GM21360 (cell line): ENCODE results near the gene ECI2.

ENCODE experiments used
- ATAC-seq: cut with Tn5 transposase; IDR thresholded peaks from one replicate; pipeline ENCODE4 v1.9.1; 2021; ENCODE audit warnings: mild to moderate bottlenecking, moderate library complexity; ENCODE audit not compliant: unreplicated experiment

ECI2 gene, protein sequence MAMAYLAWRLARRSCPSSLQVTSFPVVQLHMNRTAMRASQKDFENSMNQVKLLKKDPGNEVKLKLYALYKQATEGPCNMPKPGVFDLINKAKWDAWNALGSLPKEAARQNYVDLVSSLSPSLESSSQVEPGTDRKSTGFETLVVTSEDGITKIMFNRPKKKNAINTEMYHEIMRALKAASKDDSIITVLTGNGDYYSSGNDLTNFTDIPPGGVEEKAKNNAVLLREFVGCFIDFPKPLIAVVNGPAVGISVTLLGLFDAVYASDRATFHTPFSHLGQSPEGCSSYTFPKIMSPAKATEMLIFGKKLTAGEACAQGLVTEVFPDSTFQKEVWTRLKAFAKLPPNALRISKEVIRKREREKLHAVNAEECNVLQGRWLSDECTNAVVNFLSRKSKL

DNA sequence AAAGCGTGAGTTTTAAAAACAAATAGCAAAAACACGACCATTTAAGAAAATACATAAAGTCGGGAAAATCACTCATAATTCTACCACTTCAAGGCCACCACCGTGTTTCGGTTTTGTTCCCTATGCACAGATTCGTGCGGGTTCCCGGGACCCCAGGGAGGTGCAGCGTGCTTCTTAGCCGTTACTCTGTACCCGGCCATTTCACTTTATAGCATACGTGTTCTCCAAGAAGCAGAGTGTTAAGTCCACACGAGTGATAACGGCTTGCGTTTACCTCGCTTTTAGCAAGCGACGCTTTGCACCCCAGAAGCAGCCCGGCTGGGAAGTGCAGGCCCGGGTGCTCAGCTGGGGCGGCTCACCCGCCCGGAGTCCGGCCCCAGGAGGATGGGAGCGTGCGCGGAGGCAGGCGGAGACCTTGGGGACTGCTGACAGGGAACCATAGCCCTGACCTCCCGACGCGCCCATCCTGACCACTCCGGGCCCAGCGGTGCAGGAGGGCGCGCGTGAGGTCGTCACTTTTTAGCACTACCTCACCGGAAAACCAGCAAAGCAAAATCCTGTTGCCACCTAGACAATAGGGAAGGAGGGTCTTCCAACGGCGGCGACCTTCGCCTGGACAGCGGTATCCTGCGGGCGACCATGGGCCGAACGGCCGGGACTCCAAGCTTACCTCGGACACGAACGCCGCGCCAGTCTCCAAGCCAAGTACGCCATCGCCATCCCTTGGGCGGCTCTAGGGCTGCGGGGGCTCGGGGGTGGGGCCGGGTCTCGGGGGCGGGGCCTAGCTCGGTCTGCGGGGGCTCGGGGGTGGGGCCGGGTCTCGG, at the start of gene ECI2:
TSS of gene ECI2 (minus strand) at position 735 of the 824 bp plus-strand sequence. CDS start at position 720, 15 bp downstream.
- peak; percentile 39 for ATAC-seq

DNA sequence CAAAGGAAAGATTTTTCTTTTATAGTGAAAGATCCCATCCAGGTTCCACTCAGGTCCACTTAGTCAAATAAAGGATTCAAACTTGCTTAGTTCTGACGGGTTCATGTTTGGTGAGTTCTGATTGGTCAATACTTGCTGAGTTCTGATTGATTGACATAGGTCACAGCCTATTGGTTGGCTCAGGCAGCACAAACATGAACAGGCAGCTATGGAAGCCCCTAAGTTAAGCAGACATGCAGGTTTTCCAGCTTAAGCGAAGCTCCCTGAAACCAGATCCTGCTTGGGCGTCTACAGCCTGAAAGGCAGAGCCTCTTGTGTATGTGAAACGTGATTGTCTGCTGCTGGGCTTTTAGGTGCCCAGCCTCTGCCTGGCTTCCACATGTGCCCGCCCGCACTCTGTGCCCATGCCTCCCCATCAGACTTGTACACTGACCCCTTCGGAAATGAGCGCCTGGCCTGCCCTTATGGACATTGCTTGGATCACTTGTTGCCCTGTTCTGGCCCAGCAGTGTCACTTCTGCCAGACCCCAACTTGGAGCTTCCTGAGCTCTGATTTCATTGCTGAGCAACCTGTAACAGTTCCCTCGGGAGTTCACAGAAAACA, 45.4 kb upstream of the ECI2 start:
- no peak for ATAC-seq

DNA sequence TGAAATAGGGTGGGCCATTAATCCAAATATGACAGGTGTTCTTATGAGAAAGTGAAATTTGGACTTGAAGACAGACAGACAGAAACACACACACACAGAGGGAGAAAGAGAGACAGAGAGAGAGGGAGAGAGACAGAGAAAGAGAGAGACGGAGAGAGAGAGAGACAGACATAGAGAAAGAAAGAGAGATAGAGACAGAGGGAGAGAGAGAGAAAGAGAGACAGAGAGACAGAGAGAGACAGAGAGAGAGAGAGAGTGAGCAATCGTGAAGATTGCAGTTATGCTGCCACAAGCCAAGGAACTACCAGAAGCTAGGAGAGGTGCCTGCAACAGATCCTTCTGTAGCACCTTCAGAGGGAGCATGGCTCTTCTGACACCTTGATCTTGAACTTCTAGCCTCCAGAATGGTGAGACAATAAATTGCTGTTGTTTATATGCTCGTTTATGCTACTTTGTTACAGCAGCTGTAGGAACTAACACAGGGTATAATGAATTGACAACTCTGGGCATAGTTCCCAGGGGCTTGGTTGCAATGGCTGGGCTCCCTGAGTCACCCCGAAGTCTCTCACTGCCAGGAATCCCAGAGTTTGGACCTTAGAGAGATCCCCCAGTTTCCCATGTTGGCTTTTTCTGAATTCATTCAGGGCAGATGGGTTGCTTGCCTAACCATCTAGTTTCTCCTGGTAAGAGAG, 44.7 kb upstream of the ECI2 start:
- ATAC-seq = no peak

DNA sequence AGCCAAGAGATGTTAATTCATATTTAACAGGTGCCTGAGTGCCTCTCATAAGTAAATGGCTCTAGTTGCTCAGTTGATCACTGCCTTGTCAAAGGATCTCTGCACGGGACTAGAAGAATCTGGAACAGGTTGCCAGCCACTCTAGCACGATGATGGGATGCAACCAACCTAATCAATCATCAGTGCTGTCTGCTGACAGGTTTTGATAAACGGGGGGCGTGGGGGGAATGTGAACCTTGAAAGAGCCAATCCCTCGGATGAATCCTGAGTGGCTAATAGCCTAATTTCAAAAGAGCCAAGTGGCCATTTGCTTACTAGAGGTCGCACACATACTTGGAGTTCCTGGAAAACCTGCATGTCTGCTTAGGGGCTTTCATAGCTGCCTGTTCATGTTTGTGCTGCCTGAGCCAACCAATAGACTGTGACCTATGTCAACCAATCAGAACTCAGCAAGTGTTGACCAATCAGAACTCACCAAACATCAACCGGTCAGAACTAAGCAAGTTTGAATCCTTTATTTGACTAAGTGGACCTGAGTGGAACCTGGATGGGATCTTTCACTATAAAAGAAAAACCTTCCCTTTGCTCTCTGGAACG, 43.5 kb upstream of the ECI2 start:
- ATAC-seq = no peak

DNA sequence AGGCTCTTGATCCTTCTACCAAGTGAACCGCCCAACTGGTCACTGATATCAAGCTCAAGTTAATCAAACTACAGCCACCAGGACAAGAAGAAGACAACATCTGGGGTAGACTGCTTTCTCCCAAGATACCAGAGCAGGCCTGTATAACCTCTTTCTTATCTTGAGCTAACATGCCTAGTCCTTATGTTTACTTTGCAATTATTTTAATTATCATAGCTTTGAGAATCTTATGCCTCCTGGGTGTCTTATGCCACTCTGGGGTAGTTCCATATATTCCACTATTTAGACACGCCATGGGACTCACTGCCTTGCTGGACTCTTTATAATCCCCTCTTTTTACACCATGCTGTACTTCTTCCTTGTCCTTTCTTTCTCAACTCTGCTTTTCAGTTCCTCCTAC, 41.5 kb upstream of the ECI2 start:
- ATAC-seq = no peak

DNA sequence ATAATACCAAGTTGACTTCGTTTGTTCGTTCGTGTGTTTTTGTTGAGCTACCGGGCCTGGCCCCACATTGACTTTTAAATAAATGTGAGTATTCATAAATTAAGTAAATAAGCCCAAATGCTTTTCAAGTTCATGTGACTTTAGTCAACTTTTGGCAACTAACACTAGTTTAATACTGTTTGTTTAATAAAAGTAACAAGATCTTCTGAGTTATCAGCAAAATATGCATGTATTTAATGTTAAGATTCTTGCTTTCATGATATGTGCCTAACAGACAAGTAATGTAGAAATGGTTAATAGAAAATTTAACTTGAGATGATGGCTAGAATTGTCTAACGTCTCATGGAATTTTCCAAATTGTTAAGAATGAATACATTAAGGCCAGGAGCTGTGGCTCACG, 38.7 kb upstream of the ECI2 start:
- ATAC-seq = no peak

DNA sequence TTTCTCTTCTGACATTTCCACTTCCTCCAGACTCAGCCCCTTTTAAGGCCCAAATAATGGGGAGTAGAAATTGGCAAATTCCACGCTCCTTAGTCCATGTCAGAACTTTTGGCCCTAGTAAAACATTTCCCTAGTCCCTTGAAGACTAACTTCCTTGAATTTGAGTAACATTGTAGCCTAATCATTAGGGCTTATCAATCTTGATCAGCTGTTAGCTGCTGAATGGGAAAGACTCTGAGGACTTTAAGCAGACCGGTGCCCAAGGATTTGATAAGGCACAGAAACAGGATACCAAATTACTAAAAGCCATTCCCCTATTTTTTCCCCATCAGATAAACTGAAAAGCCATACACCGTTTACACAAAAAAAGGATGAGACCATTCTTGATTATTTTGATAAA, 37.0 kb upstream of the ECI2 start:
- no peak for ATAC-seq

DNA sequence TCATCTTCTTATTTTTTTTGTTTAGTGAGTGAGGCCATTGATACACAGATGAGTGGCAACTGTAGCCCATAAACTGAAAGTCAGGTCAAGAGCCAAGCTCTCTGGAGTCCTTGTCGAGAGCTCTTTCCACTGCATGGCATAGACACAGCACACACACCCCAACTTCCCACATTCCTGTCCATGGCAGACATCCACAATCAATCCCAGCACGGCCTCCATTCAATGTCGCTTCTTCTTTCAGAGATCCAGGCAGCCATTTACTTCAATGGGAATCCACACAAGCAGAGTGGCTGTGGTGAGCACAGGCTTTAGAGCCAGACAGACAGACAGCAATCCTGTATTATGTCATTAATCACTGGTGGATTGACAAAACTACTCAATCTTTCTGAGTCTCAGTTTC, 34.9 kb upstream of the ECI2 start:
- ATAC-seq = no peak

DNA sequence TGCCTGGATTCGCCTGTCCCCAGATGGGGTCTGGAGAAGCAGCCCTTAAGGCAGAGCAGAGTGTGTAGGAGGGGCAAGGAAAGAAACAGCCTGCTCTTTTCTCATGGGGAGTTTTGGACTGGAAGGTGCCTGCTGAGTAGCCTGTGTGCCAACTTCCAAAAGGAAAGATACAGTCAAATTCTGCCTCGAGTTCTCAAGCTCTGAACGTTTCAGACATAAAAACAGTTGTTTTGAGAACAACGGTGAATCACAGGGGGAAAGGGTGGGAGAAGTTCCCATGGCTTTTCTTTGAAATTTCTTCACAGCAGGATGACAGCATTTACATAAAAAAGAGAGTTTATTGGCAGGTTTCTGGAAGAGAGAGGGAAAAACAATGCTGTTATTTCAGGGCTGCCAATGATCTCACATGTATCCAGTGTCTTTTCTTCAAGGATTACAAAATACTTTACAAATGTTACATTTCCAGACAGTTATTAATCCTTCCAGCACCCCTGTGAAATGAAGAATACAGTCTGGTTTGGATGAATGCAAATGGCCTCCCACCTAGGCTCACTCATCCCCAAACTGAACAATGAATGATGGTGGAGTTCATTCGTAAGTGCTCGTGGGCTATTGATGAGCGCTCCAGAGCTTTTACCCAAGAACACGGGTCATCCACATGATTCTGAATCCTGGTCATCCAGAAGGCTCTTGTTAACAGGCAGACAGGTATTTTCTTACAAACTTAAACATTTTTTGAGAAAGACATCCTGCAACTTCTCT, 33.8 kb upstream of the ECI2 start:
- no peak for ATAC-seq

DNA sequence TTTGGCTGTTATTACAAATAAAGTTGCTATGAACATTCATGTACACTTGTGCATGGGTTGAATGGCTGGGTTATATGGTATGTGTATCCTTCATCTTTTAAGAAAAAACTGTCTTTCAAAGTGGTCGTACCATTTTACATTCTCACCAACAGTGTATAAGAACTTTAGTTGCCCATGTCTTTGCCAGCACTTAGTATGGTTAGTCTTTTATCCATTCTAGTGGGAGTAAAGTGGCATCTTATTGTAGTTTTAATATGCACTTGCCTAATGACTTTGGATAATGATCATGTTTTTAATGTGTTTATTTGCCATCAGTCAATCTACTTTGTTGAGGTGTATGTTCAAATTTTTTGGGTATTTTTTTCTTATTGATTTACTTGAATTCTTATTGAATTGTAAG, 32.5 kb upstream of the ECI2 start:
- ATAC-seq = no peak

DNA sequence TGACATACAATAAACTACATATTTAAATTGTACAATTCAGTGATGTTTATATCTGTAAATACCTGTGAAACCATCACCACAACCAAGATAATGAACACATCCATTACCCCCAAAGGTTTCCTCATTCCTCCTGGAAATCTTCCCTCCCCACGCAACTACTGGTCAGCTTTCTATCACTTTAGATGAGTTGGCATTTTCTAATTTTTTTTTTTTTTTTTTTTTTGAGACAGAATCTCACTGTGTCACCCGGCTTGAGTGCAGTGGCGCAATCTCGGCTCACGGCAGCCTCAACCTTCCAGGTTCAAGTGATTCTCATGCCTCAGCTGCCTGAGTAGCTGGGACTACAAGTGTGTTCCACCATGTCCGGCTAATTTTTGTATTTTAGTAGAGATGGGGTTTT, 31.7 kb upstream of the ECI2 start:
- no peak for ATAC-seq

DNA sequence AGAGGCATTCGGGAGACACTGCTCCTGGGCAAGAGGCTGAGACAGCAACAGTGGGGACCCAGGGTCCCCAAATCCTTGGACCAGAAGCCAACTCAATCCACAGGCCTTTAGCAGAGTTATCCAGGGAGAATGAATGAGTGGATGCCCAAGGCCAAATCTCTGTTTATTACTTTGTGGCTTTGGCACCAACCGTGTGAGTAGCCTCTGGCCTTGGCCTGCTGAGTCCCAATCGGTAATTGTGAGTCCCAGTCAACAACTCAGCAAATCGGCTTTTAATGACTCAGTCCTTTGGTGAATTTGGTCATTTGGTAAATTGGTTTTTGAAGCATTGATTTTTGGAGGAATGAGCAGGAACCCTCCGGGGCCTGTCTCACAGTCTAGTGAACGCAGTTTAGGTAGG, 29.1 kb upstream of the ECI2 start:
- ATAC-seq = no peak

DNA sequence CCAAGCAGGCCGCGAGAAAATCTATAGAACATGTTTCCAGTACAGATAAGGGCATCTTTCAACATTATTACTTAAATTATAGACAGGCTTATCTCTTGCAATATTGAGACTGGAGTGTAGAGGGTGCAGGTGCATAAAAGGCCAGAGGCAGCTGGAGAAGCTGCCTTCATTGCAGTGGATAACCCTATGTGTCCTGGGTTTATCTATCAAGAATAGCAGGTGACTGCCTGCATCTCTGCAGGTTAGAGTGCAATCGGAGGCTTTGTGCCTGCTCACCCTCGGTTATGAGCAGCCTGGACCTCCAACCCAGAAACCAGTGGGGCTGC, 28.7 kb upstream of the ECI2 start:
- no peak for ATAC-seq

DNA sequence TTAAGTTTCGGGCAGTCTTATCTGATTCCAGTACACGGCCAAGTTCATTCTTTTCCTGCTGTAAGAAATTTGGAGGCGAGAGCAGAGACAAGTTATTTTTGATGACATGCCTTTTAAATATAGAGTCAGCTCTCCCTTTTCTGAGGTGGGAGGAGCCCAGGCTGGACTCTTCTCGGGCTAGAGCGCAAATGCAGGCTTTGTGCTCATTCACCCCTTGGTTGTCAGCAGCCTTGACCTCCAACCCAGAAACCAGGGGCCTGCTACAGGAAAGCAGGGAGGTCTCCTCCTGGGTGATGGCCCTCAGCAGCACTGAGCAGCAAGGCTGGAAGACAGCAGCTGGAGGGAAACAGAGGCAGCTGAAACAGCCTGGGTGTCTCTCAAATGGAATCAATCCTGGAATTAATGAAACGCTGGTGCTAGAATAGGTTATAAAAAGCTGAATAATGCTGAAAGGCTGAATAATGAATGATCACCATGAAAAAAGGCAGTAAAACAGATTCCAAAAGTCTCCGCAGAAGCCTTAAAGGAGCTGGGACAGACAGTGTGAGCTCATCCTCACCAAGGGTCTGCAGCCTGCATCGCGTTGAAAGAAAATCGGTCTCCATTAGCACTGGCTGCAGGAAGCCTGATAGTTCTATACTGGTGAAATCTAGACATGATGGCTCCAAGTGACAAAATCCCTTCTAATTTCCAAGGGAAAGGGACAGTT, 28.2 kb upstream of the ECI2 start:
- no peak for ATAC-seq

DNA sequence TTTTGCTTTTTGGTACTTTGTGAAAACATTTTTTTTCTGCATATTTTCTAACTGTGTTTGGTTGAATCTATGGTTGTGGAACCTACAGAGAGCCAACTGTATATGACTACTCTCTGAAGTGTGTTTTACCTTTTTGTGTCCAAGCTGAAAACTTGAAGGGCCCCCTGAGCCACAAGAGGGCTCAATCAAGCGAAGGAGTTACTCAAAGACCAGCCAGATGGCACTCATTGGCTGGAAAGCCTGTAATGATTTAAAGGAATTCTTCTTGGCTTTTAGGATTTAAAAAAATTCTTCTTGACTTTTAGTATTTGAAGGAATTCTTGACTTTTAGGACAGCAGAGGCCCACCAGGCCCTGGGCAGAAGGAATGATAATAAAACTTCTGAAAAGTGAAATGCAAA, 27.0 kb upstream of the ECI2 start:
- no peak for ATAC-seq

DNA sequence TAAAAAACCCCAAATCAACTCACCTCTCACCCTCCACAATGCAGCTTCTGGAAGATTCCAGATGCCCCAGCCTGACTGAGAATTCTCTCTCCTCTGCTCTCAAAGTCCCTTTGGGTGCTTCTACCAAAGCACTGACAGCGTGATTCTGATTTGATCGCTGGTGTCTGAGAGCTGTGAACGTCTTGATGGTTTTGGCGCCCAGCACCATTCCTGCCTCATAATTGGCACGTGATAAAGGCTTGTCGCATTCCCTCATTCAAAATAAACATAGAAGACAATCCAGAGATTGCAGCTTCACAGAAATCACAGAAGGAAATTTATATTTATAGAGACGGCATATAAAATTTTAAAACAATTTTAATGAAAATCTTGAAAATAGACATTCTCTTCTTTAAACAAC, 24.1 kb upstream of the ECI2 start:
- no peak for ATAC-seq

DNA sequence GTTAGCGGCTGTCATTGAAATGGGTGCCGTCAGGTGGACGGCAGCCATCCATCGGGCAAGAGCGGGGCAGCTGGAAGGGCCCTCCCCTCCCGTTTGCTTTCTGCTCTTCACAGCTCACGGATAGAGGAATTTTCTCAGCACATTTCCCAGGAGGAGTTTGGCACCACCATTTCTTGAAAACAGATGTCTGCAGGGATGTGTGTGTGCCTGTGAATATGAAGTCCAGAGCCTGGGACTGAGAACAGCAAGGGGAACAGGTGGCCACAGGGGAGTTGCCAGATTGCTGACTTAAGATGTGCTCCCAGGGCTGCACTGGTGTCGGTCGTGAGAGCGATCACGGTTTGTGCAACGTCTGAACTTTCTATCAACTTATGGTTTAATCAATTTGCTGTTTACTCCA, 22.1 kb upstream of the ECI2 start:
- no peak for ATAC-seq

DNA sequence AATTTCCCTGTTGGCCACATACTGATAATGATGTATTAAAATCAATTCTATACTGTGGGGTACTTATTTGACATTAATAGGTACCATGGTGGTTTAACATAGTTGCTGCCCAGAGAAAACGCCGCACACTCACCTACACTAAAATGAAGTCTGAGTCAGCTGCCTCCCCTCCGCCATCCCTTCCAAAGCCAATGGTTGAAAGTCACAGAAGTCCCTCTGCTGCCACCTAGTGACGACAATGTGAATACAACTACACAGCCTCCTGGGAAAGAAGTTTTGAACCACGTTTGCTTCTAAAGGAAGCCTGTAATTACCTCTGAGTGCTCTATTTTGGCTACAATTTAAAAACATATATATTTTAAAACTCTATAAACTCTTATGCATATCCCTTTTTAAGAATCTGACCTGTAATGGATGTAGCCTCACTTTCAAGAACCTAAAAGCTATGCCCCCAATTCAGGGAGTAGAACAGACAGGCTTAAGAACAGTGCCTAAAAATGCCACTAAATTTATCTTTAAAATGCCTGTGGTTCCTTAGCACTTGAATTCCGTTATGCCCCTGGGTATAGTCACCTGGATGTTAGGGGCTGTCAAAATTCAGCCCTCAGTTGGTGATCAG, 20.6 kb upstream of the ECI2 start:
- ATAC-seq = peak; percentile 82

DNA sequence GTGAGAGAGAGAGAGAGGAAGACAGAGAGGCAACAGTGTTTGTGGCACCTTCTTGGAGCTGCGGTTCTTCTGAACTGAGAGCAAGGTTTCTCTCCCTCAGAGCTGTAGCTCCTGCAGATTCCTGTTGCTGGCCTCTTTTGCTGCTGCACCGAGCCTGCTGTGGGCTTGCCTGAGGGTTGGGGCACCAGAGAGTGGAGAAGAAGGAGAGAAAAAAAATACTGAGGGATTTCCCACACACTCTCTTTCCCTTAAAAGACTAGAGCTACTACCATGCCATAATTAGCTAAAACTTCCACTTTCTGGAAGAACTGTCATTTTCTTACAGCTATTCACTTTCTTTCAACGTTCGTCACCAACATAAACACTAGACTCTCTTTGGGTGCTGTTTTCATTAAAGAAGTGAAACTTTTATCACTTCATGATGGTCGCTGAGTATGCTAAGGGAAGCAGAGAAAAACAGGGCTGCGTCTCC, 18.2 kb upstream of the ECI2 start:
- no peak for ATAC-seq
